CD14-positive monocyte (primary cell): Measurements from ENCODE around the gene TTC28. TPM values are rescaled to one million over a fixed set of nuclear protein-coding genes. Genes with fewer than 3 reads are reported as not detected.
"Not testable (repeated sequence)": the region's sequence is repeated elsewhere in the genome, so short reads cannot be mapped to it uniquely, and the experiment has no call there.

Source experiments
- DNase-seq, 3 donors: peaks; one replicate each; pipeline ENCODE4 v3.0.0-alpha.2; 2011 to 2022
- H2AFZ ChIP-seq: 2 replicates; pipeline ENCODE4 v1.6.0; 2012; ENCODE audit warnings: mild to moderate bottlenecking, low read depth, low read length, inconsistent platforms; ENCODE audit not compliant: insufficient read depth, poor library complexity, severe bottlenecking
- H3K27ac ChIP-seq, 2 donors: 1 replicate in 1 of 2; 2 replicates in 1 of 2; pipeline ENCODE4 v1.5.1; 2012 to 2013; ENCODE audit warnings: low read length in 2 of 2, control low read depth in 1 of 2, inconsistent platforms in 1 of 2, low read depth in 1 of 2, mild to moderate bottlenecking in 1 of 2
- H3K27me3 ChIP-seq, 2 donors: one replicate each; pipeline versions ENCODE4 v1.6.0 to v1.6.1; 2011 to 2013; ENCODE audit warnings: low read length in 2 of 2; ENCODE audit not compliant: control insufficient read depth in 2 of 2, insufficient read depth in 2 of 2
- H3K36me3 ChIP-seq, 2 donors: replicated peaks in 1 of 2; 1 replicate in 1 of 2; 2 replicates in 1 of 2; pipeline versions ENCODE4 v1.5.1 to v1.6.1; 2012 to 2013; ENCODE audit warnings: low read length in 2 of 2, control low read depth in 1 of 2, inconsistent platforms in 1 of 2, mild to moderate bottlenecking in 1 of 2; ENCODE audit not compliant: insufficient read depth in 2 of 2, control insufficient read depth in 1 of 2
- H3K4me1 ChIP-seq, 2 donors: 1 replicate in 1 of 2; 2 replicates in 1 of 2; pipeline versions ENCODE4 v1.5.1 to v1.6.1; 2012 to 2013; ENCODE audit warnings: low read length in 2 of 2, control low read depth in 1 of 2, inconsistent platforms in 1 of 2, mild to moderate bottlenecking in 1 of 2, moderate library complexity in 1 of 2; ENCODE audit not compliant: insufficient read depth in 2 of 2, control insufficient read depth in 1 of 2
- H3K4me2 ChIP-seq: replicated peaks from 2 replicates; pipeline ENCODE3; 2012; ENCODE audit warnings: low read length, moderate library complexity, mild to moderate bottlenecking; ENCODE audit not compliant: poor library complexity, severe bottlenecking; ENCODE audit errors: extremely low read depth
- H3K4me3 ChIP-seq, 3 experiments: fragments of 200-600 bp in 1 of 3; sonication (generic) in 1 of 3; replicated peaks in 1 of 3; 1 replicate in 2 of 3; 2 replicates in 1 of 3; pipeline ENCODE4 v1.5.1; 2011 to 2013; ENCODE audit warnings: low read length in 3 of 3, mild to moderate bottlenecking in 3 of 3, control low read depth in 2 of 3, low read depth in 2 of 3, inconsistent platforms in 1 of 3, moderate library complexity in 1 of 3
- H3K79me2 ChIP-seq: 2 replicates; pipeline ENCODE4 v1.6.0; 2012; ENCODE audit warnings: mild to moderate bottlenecking, control low read depth, inconsistent platforms, low read length, moderate library complexity; ENCODE audit not compliant: insufficient read depth
- H3K9ac ChIP-seq: 2 replicates; pipeline ENCODE4 v1.6.0; 2017; ENCODE audit warnings: low read length, mild to moderate bottlenecking; ENCODE audit not compliant: insufficient read depth, poor library complexity, severe bottlenecking
- H3K9me3 ChIP-seq, 2 donors: replicated peaks in 1 of 2; 1 replicate in 1 of 2; 2 replicates in 1 of 2; pipeline versions ENCODE4 v1.5.1 to v1.6.1; 2012 to 2013; ENCODE audit warnings: low read length in 2 of 2, control low read depth in 1 of 2; ENCODE audit not compliant: control insufficient read depth in 1 of 2, insufficient read depth in 1 of 2
- H4K20me1 ChIP-seq: 2 replicates; pipeline ENCODE4 v1.6.0; 2012; ENCODE audit warnings: mild to moderate bottlenecking, low read length, control low read depth, moderate library complexity; ENCODE audit not compliant: insufficient read depth
- H3K27ac Mint-ChIP-seq, 7 donors: one replicate each; pipeline ENCODE4 v1.8.0; 2020; ENCODE audit warnings: mild to moderate bottlenecking in 7 of 7, mixed read lengths in 7 of 7, moderate library complexity in 6 of 7, inconsistent platforms in 2 of 7
- H3K27me3 Mint-ChIP-seq, 3 donors: one replicate each; pipeline ENCODE4 v1.8.0; 2021 to 2022; ENCODE audit warnings: low read depth in 3 of 3, mild to moderate bottlenecking in 3 of 3, mixed read lengths in 3 of 3, moderate library complexity in 3 of 3, inconsistent platforms in 1 of 3
- H3K36me3 Mint-ChIP-seq, 2 donors: one replicate each; pipeline ENCODE4 v1.8.0; 2020; ENCODE audit warnings: mixed read lengths in 2 of 2, inconsistent platforms in 1 of 2, mild to moderate bottlenecking in 1 of 2
- H3K4me1 Mint-ChIP-seq: one replicate; pipeline ENCODE4 v1.8.0; 2020; ENCODE audit warnings: mild to moderate bottlenecking, mixed read lengths
- H3K4me3 Mint-ChIP-seq, 2 donors: one replicate each; pipeline ENCODE4 v1.8.0; 2020; ENCODE audit warnings: mild to moderate bottlenecking in 2 of 2, mixed read lengths in 2 of 2, moderate library complexity in 1 of 2
- H3K9me3 Mint-ChIP-seq, 7 donors: one replicate each; pipeline ENCODE4 v1.8.0; 2020 to 2022; ENCODE audit warnings: mixed read lengths in 7 of 7, mild to moderate bottlenecking in 6 of 7, moderate library complexity in 6 of 7, inconsistent platforms in 2 of 7
- WGBS: methylation state at CpG from one replicate; pipeline ENCODE4 v1.1.5; 2013; ENCODE audit warnings: missing lambda C conversion rate; ENCODE audit not compliant: insufficient coverage; 5-methylcytosine and 5-hydroxymethylcytosine counted together
- intact Hi-C, 2 donors: fragments of 100-400 bp; cut with micrococcal nuclease; formaldehyde crosslinking; loops; one replicate each; pipeline versions ENCODE4 v1.15.0 to v1.15.1; 2023
- polyA plus RNA-seq, 3 donors: library from polyadenylated mRNA; depleted of rRNA in 1 of 3; unstranded in 2 of 3; stranded (reverse) in 1 of 3; fragments of 300-500 nt in 2 of 3; fragments of >200 nt in 1 of 3; fragmentation: Illumina TruSeq in 2 of 3; gene quantifications; 1 replicate in 2 of 3; 2 replicates in 1 of 3; pipeline ENCODE4 v1.2.3, GENCODE V29; 2012 to 2021
- TF ChIP-seq, protein P1 (sequence below): fragments of 200-600 bp; IDR thresholded peaks from one replicate; pipeline ENCODE4 v1.8.0; 2022; ENCODE audit warnings: antibody characterized with exemption, mild to moderate bottlenecking

The TTC28 gene
- polyA plus RNA-seq, 3 donors = 0.24 to 0.61 TPM; not detected in 1

GRCh38 chr22:28498044-28498443 lies 181.6 kb downstream of the TTC28 start:
- no peak overlapping the region for H3K9ac ChIP-seq
- intact Hi-C loops = no loop called here
- DNase-seq = no peak
- no peaks in the 10 kb centered on the region for H3K27me3 ChIP-seq
- H4K20me1 ChIP-seq = no peaks in the 10 kb centered on the region
- H3K4me2 ChIP-seq = no peak overlapping the region
- H2AFZ ChIP-seq = no peak overlapping the region
- H3K36me3 ChIP-seq = no peaks in the 10 kb centered on the region
- Mint-ChIP-seq H3K27me3 (peaks cover 2 to 5% (median 4%) of the 10 kb centered on the region in 3 donors), H3K27ac (no peak overlapping the region), H3K4me3 (no peak overlapping the region), H3K9me3 (peaks cover 0 to 2% (median 0%) of the 10 kb centered on the region in 7 donors), H3K36me3 (no peaks in the 10 kb centered on the region), H3K4me1 (no peaks in the 10 kb centered on the region)
- H3K9me3 ChIP-seq = no peaks in the 10 kb centered on the region
- H3K27ac ChIP-seq = no peak overlapping the region
- no peaks in the 10 kb centered on the region for H3K79me2 ChIP-seq
- 100% methylated on average over 1 of the region's 4 CpGs for WGBS
- H3K4me3 ChIP-seq = no peak overlapping the region
- TF ChIP-seq, protein P1, sequence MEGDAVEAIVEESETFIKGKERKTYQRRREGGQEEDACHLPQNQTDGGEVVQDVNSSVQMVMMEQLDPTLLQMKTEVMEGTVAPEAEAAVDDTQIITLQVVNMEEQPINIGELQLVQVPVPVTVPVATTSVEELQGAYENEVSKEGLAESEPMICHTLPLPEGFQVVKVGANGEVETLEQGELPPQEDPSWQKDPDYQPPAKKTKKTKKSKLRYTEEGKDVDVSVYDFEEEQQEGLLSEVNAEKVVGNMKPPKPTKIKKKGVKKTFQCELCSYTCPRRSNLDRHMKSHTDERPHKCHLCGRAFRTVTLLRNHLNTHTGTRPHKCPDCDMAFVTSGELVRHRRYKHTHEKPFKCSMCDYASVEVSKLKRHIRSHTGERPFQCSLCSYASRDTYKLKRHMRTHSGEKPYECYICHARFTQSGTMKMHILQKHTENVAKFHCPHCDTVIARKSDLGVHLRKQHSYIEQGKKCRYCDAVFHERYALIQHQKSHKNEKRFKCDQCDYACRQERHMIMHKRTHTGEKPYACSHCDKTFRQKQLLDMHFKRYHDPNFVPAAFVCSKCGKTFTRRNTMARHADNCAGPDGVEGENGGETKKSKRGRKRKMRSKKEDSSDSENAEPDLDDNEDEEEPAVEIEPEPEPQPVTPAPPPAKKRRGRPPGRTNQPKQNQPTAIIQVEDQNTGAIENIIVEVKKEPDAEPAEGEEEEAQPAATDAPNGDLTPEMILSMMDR = no peak
- no peaks in the 10 kb centered on the region for H3K4me1 ChIP-seq

DNA sequence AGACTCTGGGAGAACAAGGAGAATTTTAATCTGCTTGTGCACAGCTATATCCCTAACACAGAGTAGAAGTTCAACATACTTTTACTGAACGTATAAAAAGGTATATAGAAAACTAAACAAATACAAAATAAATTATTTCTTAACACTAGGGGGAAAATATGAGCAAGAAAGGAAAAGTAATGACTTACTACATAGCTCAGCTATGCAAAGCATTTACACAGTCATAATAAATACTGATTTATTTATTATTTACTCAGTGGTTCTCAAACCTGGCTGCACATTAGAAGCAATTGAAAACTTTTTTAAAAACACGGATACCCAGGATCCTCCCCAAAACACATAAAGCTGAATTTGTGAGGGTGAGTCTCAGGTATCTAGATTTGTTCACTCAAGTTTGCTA lies 182.5 kb downstream of the TTC28 start:
- H3K27me3 Mint-ChIP-seq = peaks cover 2 to 3% (median 2%) of the 10 kb centered on the region in 3 donors

GRCh38 chr22:28491289-28491688 lies 188.4 kb downstream of the TTC28 start:
- H3K9ac ChIP-seq, H3K4me3 ChIP-seq, H3K9me3 ChIP-seq, H4K20me1 ChIP-seq, H3K27ac ChIP-seq, H3K4me1 Mint-ChIP-seq, H3K36me3 Mint-ChIP-seq, H3K4me2 ChIP-seq, H3K9me3 Mint-ChIP-seq, H3K36me3 ChIP-seq, DNase-seq, H3K4me1 ChIP-seq, H3K27me3 ChIP-seq, intact Hi-C loops, H3K4me3 Mint-ChIP-seq, H2AFZ ChIP-seq, H3K27me3 Mint-ChIP-seq, H3K79me2 ChIP-seq, H3K27ac Mint-ChIP-seq: not testable (repeated sequence)
- WGBS = no CpG with 5 or more reads among the region's 2 CpGs

More for the DNA sequence above, 182.5 kb downstream of the TTC28 start:
- TF ChIP-seq, protein P1 = no peak
- Histone ChIP-seq H3K27me3 (no peaks in the 10 kb centered on the region), H4K20me1 (no peaks in the 10 kb centered on the region), H3K9me3 (no peaks in the 10 kb centered on the region), H3K79me2 (no peaks in the 10 kb centered on the region), H2AFZ (no peak overlapping the region), H3K4me1 (no peaks in the 10 kb centered on the region), H3K36me3 (no peaks in the 10 kb centered on the region), H3K9ac (no peak overlapping the region), H3K27ac (no peak overlapping the region), H3K4me3 (no peak overlapping the region), H3K4me2 (no peak overlapping the region)
- DNase-seq = no peak
- Mint-ChIP-seq H3K27ac (no peak overlapping the region), H3K9me3 (peaks cover 0 to 3% (median 0%) of the 10 kb centered on the region in 7 donors), H3K4me3 (no peak overlapping the region), H3K4me1 (no peaks in the 10 kb centered on the region), H3K36me3 (no peaks in the 10 kb centered on the region)
- no CpG with 5 or more reads among the region's 2 CpGs for whole genome bisulfite sequencing
- intact Hi-C loops = no loop called here
